ENCODE measurements around the gene TAGAP. TPM values are rescaled to one million over a fixed set of nuclear protein-coding genes. Genes with fewer than 3 reads are reported as not detected.
A peak's percentile ranks its signal among the peaks of the same experiment; 100 is the strongest.

The TAGAP gene
- total and polyA plus RNA-seq, 9 of the 15 experiments (the other 6 are each of a cell fraction or from before 2014, with no cell fraction given), result 0.07 TPM; not detected in 8

GRCh38 chr6:159042003-159042825 is 2.6 kb downstream of the TAGAP start (continued):
- TF ChIP-seq HMGXB4 (CRISPR knock-in tag; IDR thresholded peaks at IDR 0.05) (no peak), HOXB6 (CRISPR knock-in tag; IDR thresholded peaks at IDR 0.05; ENCODE audit: borderline replicate concordance) (no peak), KLF16 (IDR thresholded peaks at IDR 0.05) (peak; percentile 59; the same call in 1 of the 2 replicates), HMG20A (CRISPR knock-in tag; conservative IDR thresholded peaks at IDR 0.05) (no peak), ATF6 (CRISPR knock-in tag; IDR thresholded peaks at IDR 0.05) (no peak), STAG1 (CRISPR knock-in tag; IDR thresholded peaks at IDR 0.05; ENCODE audit: borderline replicate concordance) (no peak), KAT7 (CRISPR knock-in tag; IDR thresholded peaks at IDR 0.05; ENCODE audit: borderline replicate concordance) (peak; percentile 40; the same call in 1 of the 2 replicates), ZFPM2 (CRISPR knock-in tag; IDR thresholded peaks at IDR 0.05) (no peak), ZNF277 (CRISPR knock-in tag; IDR thresholded peaks at IDR 0.05; ENCODE audit: borderline replicate concordance) (no peak), HIVEP1 (CRISPR knock-in tag; IDR thresholded peaks at IDR 0.05) (no peak), PRMT5 (CRISPR knock-in tag; IDR thresholded peaks at IDR 0.05) (no peak), CC2D1A (IDR thresholded peaks at IDR 0.05) (0 out of 2 replicates have a peak, but pooled peaks have one; percentile 16), HOMEZ (CRISPR knock-in tag; IDR thresholded peaks at IDR 0.05) (no peak), NR2F6 (CRISPR knock-in tag; IDR thresholded peaks at IDR 0.05) (no peak), FOXM1 (IDR thresholded peaks at IDR 0.05; ENCODE audit: low read depth) (no peak), FOXM1 (CRISPR knock-in tag; IDR thresholded peaks at IDR 0.05; ENCODE audit: low read depth) (no peak), KLF6 (CRISPR knock-in tag; IDR thresholded peaks at IDR 0.05; ENCODE audit: borderline replicate concordance) (no peak), CREB3L1 (IDR thresholded peaks at IDR 0.05; ENCODE audit: borderline replicate concordance, low read depth) (no peak), NFATC3 (IDR thresholded peaks at IDR 0.05) (no peak)
